Stimulated activated CD8-positive, alpha-beta memory T cell treated with anti-CD3 and anti-CD28 coated beads, Interleukin-7, amount 100 ng/mL, for 24 hours (primary cell): Measurements from ENCODE around the gene TTLL11.

Source experiments
- DNase-seq: peaks from one replicate; pipeline ENCODE4 v3.0.0-alpha.2; 2020; ENCODE audit warnings: low read depth

The TTLL11 gene

DNA sequence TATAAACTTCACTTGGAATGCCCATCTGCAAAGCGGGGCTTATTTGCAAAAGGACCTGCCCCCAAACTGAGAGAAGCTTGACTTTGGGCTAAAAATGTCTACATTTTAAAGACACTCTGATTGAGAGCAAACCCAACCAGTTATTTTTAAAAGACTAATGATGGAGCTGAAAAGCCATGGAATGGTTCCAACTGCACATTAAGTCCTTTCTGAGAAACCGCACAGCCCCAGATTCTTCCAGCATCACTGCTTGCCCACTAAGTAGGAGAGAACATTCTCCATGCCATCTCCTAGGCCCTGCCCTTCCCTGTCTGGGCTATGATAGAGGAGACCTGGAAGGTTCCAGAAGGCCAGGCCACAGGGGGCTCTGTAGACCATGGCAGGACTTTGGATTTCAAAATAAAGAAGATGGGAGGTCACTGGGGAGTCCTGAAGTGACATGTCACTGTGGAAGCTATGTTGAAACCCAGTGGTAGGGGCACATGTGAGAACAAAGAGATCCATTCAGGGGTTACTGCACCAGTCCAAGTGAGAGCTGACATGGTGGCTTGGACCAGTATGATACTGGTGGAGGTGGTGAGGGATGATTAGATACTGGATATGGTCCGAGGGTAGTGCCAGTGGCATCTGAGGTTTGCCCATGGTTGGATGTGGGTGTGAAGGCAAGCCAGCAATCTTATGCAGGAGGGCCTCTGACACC is 262.5 kb downstream of the TTLL11 start:
- DNase-seq, result no peak

DNA sequence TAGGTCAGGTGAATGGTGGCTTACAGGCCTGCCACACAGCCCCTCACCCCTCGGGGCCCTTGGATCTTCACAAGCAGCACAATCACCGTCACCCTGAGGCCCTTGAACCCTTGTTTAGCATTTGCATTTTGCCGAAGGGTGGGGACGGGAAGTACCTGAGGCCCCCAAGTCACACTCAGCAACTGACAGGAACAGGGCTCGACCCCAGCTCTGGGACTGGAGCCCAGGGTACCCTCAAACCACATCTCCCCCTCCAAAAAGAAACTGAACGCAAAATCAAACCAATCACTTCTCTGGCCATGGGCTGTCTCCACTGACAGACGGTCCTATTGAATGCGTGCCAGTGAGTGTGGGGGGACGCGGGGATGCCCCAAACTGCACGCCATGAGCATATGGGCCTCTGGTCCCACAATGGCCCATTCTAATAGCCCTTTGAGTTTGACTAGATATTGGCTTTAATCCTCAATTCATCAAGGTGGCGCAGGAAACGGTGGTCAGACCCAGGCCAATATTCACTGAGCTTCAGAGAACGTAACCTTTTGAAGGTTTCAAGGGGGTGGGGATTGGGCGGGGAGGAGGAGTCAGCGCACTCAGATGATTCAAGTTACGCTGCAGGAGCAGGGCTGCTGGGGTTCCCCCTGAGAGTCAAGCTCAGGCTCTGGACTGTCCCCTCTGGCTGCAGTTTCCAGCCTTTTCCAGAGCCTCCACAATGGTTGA is 265.7 kb downstream of the TTLL11 start:
- no peak for DNase-seq

DNA sequence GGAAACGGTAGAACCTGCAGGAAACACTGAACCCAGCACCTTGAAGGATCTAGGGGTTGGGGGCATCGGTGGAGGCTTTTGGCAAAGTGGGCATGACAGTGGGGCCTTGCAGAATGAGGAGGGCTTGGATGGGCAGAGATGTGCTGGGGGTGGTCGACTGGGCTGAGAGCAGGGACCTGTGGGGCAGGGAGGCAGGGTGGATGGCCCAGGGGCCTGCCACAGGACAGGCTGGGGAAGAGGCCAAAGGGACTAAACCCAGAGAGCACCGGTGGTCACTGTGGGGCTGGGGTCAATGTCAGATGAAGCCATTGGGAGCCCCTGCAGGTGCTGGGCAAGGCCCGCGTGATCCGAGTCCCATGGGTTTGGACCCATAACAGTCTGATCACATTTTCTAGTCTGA is 266.4 kb downstream of the TTLL11 start:
- no peak for DNase-seq

DNA sequence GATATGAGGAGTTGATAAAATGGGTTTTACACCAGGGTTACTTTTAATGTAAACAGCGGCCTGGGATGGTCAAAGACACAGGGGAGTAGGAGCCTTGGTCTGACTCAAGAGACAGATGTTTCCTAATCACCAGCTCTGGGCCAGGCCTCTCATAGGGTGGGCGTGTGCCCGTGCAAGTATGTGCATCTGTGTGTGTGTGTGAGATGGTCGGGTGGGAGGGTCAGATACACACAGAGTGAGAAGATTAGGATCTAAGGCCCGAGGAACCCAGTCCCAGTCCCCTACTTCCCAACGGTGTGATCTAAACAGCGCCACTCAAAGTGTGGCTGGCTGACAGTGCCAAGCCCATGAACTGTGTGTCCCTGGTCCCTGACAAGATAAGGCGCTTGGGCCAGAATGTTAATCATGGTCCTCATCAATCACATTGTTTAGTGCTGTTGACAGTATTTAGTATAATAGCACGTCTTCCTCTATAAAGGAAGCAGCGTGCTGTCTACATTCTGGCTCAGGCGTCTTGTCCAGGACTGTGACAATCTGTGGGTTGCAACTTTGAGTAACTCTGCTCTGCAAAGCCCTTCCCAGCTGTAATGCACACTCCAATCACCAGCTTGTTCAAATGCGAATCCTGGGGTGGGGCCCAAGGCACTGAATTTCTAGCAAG is 267.9 kb downstream of the TTLL11 start:
- DNase-seq, result no peak

DNA sequence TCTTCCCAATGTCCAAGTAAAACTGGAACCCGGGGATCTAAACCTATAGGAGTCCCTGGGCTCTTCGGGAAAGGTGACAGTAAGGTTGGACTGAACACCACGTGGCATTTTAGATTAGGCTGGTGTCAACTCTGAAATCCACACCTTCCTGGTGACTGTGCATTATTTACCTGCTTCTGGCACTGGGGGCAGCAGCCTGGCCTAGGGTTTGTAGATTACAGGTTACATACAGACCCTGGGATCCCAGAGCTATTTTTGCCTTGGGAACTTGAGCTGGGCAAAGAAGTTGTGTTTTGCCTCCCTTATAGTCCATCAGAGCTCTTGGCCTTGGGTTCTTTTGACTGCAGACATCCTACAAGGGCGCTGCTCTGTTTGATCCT is 268.5 kb downstream of the TTLL11 start:
- DNase-seq, result no peak

DNA sequence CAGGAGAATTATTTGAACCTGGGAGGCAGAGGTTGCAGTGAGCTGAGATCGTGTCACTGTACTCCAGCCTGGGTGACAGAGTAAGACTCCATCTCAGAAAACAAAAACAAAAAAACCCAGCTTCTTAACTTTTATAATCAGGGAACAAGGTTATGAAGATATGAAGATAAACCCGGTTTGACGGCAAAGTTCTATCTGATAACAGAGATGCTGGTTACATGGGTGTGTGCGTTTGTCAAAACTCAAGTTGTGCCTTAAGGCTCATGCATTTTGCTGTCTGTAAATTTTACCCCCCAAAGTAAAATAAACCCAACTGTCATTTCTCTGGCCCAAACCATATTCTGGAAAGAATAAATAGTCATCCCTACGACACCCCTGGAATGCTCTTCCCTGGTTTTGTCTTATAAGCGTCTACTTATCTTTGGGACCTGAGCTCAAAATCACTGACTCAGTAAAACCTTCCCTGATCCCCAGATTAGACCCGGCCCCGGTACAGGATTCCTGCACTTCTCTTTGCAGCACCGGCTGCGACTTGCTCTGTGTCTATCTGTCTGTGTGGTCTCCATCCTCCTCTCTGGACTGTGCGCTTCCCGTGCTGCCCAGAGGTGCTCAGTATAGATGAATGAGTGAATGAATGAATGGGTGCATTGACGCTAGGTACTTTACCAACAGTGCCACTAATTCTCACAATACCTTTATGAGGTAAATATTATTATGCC is 269.5 kb downstream of the TTLL11 start:
- no peak for DNase-seq

DNA sequence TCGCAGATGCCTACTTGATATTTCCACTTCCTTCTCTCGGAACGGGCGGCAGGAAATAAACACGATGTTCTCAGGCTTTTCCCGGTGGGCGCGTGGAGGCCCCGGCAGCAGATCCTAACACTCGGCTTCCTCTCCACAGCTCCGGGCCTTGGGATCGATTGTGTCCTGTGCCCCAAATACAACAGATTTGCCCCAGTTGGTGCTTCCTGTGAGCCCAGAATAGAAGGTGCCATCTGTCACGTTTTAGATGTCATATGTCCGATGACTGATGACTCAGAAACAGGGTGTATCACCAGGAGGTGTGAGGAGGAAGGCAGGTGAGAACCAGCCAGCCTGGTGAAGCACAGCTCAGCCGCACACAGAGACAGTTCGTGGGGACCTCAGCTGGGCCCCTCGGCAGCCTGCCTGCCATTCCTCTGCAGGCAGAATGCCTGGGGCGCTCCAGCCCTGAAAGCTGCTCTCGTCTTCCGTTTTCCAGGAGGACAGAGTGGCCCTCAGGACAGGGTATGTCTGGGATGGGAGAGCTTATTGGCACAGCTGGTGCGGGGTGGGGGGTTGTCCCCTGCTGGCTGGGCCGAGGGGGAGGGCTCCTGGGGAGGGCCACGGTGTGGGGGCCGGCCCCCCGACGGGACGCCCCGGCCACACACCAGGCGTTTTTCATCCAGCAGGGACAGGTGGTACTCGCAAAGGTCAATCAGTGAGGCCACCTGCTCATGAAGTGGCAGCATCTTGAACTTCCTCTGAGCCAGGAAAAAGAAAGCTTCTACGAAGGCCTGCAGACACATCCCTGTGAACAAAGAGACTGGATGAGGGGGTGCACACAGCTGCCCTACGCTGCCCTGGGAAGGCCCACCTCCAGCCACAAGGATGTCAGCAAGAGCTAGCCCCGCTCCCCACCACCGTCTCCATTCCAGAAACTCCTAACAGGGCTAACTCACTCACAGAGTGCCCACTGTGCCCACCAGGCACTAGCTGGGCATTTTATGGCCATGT is 270.7 kb downstream of the TTLL11 start:
- no peak for DNase-seq

DNA sequence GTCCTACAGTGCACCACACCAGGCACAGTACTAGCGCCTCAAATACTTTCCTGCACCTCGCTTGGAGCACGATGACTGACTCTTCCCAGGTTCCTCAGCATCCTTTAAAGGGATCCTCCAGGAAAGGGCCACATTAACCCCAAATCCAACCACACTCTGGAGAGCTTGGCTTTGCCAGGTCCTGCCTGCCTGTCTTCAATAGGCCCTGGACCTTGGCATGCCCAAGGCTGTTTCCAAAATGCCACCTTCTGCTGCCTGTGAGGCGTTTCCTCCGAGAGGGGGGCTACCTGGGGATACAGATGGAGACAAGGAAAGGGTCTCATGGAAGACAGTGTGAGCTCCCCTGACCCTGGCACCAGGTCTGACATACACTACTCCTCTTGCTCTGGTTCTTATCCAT is 271.8 kb downstream of the TTLL11 start:
- no peak for DNase-seq

DNA sequence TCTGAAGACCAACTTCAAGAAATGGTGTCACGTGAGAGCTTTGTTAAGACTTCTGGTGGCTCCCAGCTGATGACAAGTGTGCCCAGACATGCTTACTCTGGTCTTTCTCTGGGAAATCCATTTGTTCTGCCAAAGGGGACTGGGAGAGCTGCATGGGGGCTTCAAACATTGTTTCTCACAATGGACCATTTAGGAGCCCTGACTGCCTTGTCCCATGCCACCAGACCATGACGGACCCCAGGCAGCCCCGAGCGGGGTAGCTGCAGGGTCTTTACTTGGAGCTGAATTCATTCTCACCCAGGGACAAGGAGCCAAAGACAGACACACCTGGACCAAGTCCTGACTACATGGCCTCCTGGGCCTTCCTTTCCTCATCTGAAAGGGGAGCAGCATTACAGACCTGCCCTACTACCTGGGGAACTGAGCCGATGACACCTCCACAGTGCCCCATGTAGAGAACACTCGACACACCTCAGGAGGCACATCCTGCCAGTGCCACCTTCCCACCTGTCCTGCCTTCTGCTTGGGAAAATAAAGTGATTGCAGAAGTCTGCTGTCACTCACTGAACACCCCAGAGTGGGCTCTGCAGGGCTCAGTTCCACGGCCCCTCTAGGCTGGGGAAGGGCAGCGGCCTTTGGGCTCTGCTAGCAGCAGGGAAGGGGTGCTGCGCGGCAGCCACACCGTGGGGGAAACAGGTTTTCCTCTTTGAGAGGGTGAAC is 272.7 kb downstream of the TTLL11 start:
- DNase-seq, result no peak

DNA sequence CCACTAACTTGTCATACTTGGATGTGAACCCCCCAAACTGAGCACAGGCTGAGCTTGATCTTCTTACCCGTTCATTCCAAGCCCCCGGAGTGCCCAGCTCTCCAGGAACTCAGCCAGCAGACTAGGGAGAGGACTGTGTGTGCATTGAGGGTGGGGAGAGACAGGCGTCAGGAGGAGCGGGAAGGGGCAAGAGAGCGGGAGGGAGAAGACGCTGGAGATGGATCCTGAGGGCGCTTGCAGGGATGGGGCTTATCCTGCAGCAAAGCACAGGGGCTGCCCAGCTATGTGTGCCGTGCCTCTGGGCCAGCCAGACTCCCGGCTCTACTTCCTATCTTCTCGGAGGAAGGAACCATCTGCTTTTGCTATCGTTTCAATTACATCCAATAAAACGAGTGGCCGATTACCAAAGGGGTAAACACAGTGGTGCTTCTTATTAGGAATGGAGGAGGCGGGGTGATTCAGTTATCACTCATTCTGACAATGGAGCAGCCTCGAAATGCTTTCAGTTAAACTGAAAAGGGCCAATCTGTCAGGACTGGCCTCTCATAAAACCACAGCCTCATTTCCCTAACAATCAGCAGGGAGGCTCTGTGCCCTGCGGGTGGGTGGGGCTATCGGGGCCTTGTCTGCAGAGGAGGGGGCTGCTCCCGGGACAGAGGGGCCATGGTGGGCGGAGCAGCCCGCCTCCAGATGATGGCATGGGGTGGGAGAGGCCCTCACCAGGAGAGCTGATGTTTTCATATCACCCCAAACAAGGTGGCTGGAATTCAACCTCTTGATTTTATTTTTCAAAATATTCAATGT is 273.5 kb downstream of the TTLL11 start:
- no peak for DNase-seq

DNA sequence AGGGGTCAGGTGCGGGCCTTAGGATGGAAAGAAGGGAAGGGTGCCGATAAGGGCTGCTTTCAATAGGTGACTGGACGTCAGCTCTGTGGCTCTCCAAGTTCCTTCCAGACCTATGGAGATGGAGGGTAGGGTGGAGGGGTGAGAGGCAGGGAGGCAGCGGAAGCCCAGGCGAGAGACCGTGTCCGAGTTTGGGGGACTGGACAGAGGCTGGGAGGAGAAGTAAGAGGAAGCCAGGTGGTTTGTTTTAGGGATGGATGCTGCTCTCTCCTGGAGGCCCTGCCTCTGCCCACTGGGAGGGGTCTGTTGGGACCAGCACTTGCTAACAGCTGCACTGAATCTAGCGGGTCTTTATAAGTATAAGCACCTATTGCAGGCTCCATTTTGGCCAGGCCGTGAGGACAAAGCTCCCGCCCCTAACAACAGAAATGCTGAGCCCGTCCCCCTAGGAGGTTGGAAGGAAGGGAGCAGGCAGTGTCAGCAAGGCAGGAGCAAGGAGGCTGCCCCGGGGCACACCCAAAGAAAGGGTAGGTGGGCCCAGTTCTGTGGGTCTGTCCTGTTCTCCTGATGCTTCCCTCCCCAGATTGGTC is 274.2 kb downstream of the TTLL11 start:
- DNase-seq, result no peak

DNA sequence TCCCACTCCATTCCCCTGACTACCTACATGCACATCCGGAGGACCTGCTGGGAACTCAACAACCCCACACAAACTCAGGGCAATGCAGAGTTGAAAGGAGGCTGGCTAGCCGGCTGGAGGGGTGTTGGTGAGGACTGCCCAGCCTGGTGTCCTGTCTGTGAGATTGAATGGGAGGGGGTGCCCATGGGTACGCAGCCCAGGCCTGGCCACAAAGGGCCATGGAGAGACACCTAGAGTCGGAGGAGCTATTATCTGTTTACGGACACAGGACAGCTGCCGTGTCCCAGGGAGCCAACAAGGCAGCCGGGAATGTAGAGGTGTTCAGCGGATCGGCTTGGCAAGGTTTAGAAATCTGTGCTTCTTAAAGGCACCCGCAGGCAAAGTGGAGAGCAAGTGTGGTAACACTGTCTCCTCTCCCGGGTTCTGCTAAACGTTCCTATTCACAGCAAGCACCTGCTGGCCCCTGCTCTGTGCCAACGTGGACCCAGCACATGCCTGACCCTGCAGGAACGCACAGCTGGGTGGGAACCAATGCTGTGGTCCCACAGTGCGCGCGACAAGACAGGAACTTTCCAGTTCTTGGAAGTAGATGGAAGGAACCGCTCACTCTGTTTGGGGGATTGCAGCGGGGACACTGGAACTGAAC is 275.0 kb downstream of the TTLL11 start:
- DNase-seq, result no peak

DNA sequence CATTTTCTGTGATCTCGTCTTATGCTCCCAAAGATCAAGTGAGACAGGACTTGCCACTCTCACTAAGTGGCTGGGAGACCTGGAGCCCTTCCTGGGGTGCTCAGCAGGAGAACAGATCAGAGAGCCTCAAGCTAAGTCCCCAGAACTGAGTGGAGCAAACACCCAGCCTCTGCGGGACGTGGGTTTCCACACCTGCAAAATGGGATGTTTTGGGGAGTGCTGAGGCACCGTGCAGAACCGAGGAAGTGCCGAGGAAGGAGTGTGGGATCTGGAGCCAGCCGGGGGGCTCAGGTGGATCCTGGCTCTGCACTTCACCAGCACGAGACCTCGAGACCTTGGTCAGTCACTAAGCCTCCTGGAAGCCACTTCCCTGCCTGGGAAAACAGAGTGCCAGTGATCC is 275.6 kb downstream of the TTLL11 start:
- no peak for DNase-seq

DNA sequence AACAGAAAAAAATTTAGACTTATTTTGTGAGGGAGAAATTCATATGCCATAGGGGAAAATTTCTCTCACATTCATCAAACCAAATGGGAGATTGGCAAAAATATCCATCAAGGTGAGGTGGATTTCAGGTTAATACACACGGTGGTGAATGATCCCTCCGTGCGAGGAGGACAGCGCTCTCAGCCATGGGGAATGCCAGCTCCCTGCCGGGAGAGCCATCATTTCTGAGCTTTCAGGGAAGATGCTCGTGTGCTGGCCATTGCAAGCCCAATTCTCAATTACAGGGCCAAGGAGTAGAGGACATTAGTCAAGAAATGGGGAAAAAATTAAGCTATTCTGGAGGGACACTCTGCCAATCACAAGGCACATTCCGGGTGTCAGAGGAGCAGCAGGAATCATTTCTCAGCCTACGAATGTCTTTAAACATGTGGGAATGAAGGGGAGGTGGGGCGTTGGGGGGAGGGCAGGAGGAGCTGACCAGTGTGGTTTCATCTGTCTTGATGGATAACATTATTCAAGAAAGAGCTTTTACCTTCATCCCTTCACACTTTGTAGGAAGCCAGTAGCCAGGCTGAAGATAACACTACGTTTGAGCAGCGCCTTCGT is 276.2 kb downstream of the TTLL11 start:
- DNase-seq, result no peak

DNA sequence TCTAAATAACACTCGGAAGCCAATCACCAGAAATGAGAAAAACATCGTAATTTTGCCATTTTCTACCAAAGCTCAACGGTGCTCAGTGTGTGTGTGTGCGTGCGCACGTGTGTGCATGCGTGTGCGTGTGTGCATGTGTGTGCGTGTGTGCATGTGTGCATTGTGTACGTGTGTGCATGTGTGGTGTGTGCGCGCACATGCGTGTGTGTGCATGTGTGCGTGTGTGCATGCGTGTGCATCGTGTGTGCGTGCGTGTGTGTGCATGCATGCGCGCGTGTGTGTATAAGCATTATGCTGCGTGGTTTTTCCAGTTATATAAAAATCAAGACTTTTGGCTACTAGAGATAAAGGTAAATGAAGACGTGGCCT is 276.7 kb downstream of the TTLL11 start:
- no peak for DNase-seq

DNA sequence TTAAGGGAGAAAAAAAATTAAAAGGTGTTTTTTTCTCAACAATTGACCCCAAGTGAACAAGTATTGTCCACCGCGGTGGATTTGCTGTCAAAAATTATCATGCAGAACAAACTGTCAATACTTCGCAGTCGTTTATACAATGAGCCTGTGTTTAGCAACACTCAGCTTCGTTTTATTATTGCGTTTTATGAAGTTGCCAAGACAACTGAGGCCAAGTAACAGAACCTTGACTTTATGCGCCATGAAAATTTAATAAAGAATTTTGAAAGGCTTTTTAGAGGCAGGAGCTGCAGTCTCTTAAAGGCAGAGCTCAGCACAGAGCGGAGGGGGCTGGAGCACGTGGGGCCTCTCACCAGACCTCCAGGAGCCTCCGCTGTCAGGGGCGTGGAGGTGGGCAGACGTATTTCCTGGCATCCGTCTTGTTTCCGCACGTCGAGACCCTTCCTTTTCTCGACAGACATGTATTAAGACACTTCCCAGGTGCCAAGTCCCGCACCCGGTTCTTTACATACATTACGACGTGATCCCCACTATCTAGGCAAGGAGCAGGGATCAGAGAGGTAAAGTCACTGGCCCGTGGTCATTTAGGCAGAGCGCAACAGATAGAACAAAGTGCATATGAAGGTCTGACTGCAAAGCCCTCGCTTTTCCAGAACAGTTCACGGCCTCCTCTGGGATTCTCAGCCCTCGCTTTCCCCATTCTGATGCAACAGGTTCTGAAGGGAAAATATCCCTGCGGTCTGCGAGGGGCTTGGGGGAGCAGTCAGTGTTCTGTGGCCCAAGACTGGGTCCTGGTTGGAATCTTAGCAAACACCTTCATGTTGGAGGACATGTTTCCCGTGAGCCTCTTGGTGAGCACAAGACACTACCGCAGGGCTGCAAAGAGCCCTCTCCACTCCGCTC is 277.3 kb downstream of the TTLL11 start:
- DNase-seq, result no peak

DNA sequence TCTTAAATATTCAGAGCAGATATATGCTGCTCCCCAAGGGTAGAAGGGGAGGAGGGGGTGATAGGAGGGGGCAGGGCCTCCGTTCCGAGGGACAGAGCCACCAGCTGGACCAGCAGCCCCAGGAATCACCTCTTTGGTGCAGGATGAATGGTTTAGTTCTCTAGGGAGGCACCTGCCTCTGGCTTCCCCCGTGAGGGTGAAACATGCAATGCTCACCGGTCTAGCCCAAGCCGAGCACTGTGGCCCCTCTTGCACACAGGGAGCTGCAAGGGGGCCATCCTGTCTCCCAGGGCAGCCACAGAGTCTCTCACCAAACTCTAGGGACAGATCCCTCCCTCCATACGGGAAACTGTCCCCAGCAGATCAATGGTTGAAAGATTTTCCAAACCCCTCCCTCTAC is 278.0 kb downstream of the TTLL11 start:
- DNase-seq, result no peak

DNA sequence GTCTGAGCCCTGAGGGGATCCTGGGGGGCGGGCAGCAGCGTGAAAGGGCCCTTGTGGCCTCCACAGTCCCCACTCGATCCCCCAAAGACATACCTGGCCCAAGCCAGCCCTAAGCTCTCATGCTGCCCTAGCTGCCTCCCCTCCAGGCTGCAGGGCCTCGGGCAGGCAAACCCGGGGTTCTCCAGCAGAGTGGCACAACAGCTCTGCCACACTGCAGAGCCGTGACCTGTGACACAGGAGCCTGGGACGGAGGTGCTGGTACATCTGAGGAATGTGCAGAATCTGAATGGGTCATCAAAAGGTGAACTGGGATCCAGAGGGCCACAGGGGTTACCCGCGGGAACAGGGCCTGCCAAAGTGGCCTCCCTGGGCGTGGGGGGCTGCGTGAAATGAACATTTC is 278.5 kb downstream of the TTLL11 start:
- DNase-seq, result no peak
